Ovary (tissue), 9 donors: Measurements from ENCODE around the gene GRN. TPM values are rescaled to one million over a fixed set of nuclear protein-coding genes. Genes with fewer than 3 reads are reported as not detected.

Experiments
- DNase-seq, 5 donors: peaks; one replicate each; pipeline ENCODE4 v3.0.0-alpha.2; 2019 to 2020
- H3K27ac ChIP-seq, 2 donors: fragments of 200-600 bp; one replicate each; pipeline versions ENCODE4 v1.5.1 to v1.8.0; 2019 to 2022
- H3K27me3 ChIP-seq: fragments of 200-600 bp; one replicate; pipeline ENCODE4 v1.8.0; 2022
- H3K36me3 ChIP-seq: fragments of 200-600 bp; sonication (generic); one replicate; pipeline ENCODE4 v1.5.1; 2019
- H3K4me1 ChIP-seq: one replicate; pipeline ENCODE4 v1.8.1; 2013; ENCODE audit warnings: mild to moderate bottlenecking, moderate library complexity; ENCODE audit not compliant: insufficient read depth
- H3K4me3 ChIP-seq: fragments of 200-600 bp; sonication (generic); one replicate; pipeline ENCODE4 v1.5.1; 2017
- H3K9me3 ChIP-seq, 2 donors: fragments of 200-600 bp in 1 of 2; sonication (generic) in 1 of 2; one replicate each; pipeline versions ENCODE4 v1.5.1 to v1.8.1; 2013 to 2019; ENCODE audit warnings: mild to moderate bottlenecking in 1 of 2, moderate library complexity in 1 of 2
- EP300 ChIP-seq: sonication (generic); formaldehyde crosslinking; IDR thresholded peaks from one replicate; pipeline ENCODE4 v1.6.1; 2017; ENCODE audit warnings: antibody characterized with exemption
- POLR2A ChIP-seq: fragments of 450-650 bp; IDR thresholded peaks from one replicate; pipeline ENCODE4 v1.6.1; 2017; ENCODE audit warnings: antibody characterized with exemption, mild to moderate bottlenecking, moderate library complexity
- WGBS, 3 donors: extraction: QIAGEN DNeasy Blood & Tissue Kit in 1 of 3; methylation state at CpG; one replicate each; pipeline versions ENCODE4 v1.1.5 to v1.1.7; 2013 to 2017; 5-methylcytosine and 5-hydroxymethylcytosine counted together
- intact Hi-C, 4 donors: fragments of 100-400 bp; cut with DNase I; formaldehyde crosslinking; loops; one replicate each; pipeline versions ENCODE4 v1.11.0 to v1.15.1; 2022 to 2023
- polyA plus RNA-seq, 2 donors: library from polyadenylated mRNA; stranded (reverse); fragments of 200-250 nt in 1 of 2; fragments of 350-450 nt in 1 of 2; fragmentation: Illumina TruSeq in 1 of 2; extraction: RNeasy Lipid Tissue Mini Kit (QIAGEN cat#74804) in 1 of 2; gene quantifications; one replicate each; pipeline ENCODE4 v1.2.3, GENCODE V29; 2013 to 2014
- total RNA-seq, 7 donors: library from RNA; depleted of rRNA in 2 of 7; stranded (reverse); fragments of >200 nt in 2 of 7; fragmentation: NEBNext Ultra II Directional in 3 of 7; extraction: Animal tissue kit (Norgen Biotek cat#: 25700) in 3 of 7; gene quantifications; one replicate each; pipeline versions ENCODE4 v1.1.0 to v1.2.4, GENCODE V29; 2016 to 2023
- TF ChIP-seq, protein P1 (sequence below), 3 donors: fragments of 450-650 bp in 2 of 3; fragments of 200-600 bp in 1 of 3; IDR thresholded peaks; one replicate each; pipeline versions ENCODE4 v1.5.1 to v1.8.0; 2016 to 2022; ENCODE audit warnings: antibody characterized with exemption in 3 of 3, mild to moderate bottlenecking in 1 of 3
- donor health status: DM: no; HTN: no; CAD: no; lungs with moderate emphysema.
- donor health status: DM: no; HTN: no; CAD: no.
- donor health status: Bipolar disorder and iron deficiency.
- donor health status: DM: yes; HTN: yes; CAD: no.
- donor health status: DM: no; HTN: no; CAD: no.
- donor health status: DM: yes; HTN: yes; CAD: no.

Gene GRN
- total and polyA plus RNA-seq, 9 donors: 70.6 to 173 (median 88.2) TPM

DNA sequence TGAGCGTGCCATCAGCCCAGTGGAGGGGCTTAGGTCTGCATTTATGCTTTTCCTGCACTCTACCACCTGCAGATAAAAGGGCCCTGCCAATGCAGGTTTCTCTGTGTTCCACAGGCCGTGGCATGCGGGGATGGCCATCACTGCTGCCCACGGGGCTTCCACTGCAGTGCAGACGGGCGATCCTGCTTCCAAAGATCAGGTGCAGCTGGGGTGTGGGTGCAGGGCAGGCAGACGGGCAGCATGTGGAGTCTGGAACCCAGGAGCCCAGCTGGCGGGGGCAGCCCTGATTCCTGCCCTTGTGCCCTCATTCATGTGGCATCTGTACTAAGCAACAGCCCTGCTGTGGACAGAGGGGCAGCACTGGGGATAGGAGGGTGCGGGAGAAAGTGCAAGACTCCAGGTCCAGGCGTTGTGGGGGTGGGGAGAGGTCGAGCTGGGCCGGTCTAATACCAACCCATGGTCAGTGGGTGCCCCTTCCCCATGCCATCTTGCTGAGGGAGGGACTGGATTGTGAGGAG, 4.5 kb downstream of the GRN start:
- DNase-seq: no peak
- 87 to 90% (median 89%) methylated on average over 12 of the region's 12 CpGs for WGBS, 3 donors
- intact Hi-C loops: loop anchor here in 1 of 4 donors (10.0 kb wide), 1 partner anchor 145 kb away; no protein-coding TSS in a partner anchor
- no peak for TF ChIP-seq POLR2A
- TF ChIP-seq EP300: no peak
- TF ChIP-seq, protein P1, sequence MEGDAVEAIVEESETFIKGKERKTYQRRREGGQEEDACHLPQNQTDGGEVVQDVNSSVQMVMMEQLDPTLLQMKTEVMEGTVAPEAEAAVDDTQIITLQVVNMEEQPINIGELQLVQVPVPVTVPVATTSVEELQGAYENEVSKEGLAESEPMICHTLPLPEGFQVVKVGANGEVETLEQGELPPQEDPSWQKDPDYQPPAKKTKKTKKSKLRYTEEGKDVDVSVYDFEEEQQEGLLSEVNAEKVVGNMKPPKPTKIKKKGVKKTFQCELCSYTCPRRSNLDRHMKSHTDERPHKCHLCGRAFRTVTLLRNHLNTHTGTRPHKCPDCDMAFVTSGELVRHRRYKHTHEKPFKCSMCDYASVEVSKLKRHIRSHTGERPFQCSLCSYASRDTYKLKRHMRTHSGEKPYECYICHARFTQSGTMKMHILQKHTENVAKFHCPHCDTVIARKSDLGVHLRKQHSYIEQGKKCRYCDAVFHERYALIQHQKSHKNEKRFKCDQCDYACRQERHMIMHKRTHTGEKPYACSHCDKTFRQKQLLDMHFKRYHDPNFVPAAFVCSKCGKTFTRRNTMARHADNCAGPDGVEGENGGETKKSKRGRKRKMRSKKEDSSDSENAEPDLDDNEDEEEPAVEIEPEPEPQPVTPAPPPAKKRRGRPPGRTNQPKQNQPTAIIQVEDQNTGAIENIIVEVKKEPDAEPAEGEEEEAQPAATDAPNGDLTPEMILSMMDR (IDR thresholded peaks at IDR 0.05): no peak
- Histone ChIP-seq H3K27me3 (no peaks in the 10 kb centered on the region), H3K9me3 (no peaks in the 10 kb centered on the region), H3K4me1 (peaks cover 5% of the 10 kb centered on the region), H3K36me3 (no peaks in the 10 kb centered on the region), H3K4me3 (no peak overlapping the region), H3K27ac (no peak overlapping the region)

DNA sequence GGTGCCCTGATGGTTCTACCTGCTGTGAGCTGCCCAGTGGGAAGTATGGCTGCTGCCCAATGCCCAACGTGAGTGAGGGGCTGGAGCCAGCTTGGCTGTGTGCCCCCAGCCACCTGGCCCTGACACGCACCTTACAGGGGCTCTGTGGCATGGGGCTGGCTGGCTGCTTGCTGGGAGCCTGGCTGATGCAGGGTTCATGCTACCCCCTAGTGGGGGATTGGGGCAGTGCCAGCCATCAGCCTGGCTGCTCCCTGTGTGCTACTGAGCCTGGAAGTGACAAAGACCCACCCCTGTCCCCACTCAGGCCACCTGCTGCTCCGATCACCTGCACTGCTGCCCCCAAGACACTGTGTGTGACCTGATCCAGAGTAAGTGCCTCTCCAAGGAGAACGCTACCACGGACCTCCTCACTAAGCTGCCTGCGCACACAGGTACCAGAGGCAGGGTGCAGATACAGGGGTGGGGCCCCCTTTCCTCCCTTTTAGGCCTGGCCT, 5.7 kb downstream of the GRN start:
- TF ChIP-seq EP300: no peak
- TF ChIP-seq, protein P1 (IDR thresholded peaks at IDR 0.05): peak; percentile 28 to 56 (median 38)
- DNase-seq: peak; percentile 46 to 74 (median 66)
- H3K4me3 ChIP-seq: no peak overlapping the region
- intact Hi-C loops: loop anchor here in 1 of 4 donors (10.0 kb wide), 1 partner anchor 146 kb away; no protein-coding TSS in a partner anchor
- H3K27me3 ChIP-seq: no peaks in the 10 kb centered on the region
- no peaks in the 10 kb centered on the region for H3K9me3 ChIP-seq
- H3K4me1 ChIP-seq: peaks cover 4% of the 10 kb centered on the region
- no peaks in the 10 kb centered on the region for H3K36me3 ChIP-seq
- WGBS, 3 donors: 65 to 66% (median 65%) methylated on average over 6 of the region's 6 CpGs
- no peak overlapping the region for H3K27ac ChIP-seq

DNA sequence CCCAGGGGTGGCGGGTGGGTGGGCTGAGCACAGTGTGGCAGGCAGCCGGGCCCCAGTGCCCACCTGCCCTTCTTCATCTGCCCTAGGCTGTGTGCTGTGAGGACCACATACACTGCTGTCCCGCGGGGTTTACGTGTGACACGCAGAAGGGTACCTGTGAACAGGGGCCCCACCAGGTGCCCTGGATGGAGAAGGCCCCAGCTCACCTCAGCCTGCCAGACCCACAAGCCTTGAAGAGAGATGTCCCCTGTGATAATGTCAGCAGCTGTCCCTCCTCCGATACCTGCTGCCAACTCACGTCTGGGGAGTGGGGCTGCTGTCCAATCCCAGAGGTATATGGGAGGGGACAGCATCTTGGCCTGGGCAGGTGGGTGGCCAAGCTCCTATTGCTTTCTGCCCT, 6.4 kb downstream of the GRN start:
- WGBS, 3 donors: 82 to 90% (median 90%) methylated on average over 8 of the region's 8 CpGs
- DNase-seq: no peak
- Histone ChIP-seq H3K36me3 (no peaks in the 10 kb centered on the region), H3K4me1 (no peaks in the 10 kb centered on the region), H3K27ac (no peak overlapping the region), H3K4me3 (no peak overlapping the region), H3K27me3 (no peaks in the 10 kb centered on the region), H3K9me3 (no peaks in the 10 kb centered on the region)
- TF ChIP-seq, protein P1 (IDR thresholded peaks at IDR 0.05): no peak
- TF ChIP-seq EP300 (no peak), POLR2A (no peak)
- intact Hi-C loops: loop anchor here in 1 of 4 donors (10.0 kb wide), 1 partner anchor 147 kb away; no protein-coding TSS in a partner anchor

DNA sequence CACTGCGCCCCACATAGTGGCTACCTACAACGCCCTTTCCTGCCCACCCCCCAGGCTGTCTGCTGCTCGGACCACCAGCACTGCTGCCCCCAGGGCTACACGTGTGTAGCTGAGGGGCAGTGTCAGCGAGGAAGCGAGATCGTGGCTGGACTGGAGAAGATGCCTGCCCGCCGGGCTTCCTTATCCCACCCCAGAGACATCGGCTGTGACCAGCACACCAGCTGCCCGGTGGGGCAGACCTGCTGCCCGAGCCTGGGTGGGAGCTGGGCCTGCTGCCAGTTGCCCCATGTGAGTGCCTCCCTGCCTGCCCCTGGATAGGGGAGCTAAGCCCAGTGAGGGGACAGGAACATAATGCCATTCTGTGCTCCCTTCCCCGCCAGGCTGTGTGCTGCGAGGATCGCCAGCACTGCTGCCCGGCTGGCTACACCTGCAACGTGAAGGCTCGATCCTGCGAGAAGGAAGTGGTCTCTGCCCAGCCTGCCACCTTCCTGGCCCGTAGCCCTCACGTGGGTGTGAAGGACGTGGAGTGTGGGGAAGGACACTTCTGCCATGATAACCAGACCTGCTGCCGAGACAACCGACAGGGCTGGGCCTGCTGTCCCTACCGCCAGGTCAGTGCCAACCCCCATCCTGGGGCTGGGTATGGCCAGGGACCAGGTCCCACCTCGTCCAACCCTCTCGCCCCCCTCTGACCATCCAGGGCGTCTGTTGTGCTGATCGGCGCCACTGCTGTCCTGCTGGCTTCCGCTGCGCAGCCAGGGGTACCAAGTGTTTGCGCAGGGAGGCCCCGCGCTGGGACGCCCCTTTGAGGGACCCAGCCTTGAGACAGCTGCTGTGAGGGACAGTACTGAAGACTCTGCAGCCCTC, 7.1 kb downstream of the GRN start:
- intact Hi-C loops: loop anchor here in 1 of 4 donors (10.0 kb wide), 1 partner anchor 147 kb away; no protein-coding TSS in a partner anchor
- no peaks in the 10 kb centered on the region for H3K27me3 ChIP-seq
- no peaks in the 10 kb centered on the region for H3K9me3 ChIP-seq
- TF ChIP-seq, protein P1 (IDR thresholded peaks at IDR 0.05): no peak
- TF ChIP-seq EP300 (no peak), POLR2A (no peak)
- no peak for DNase-seq
- WGBS, 3 donors: 79 to 84% (median 83%) methylated on average over 32 to 36 of the region's 36 CpGs
- H3K36me3 ChIP-seq: no peaks in the 10 kb centered on the region
- no peak overlapping the region for H3K4me3 ChIP-seq
- H3K27ac ChIP-seq: no peak overlapping the region
- no peaks in the 10 kb centered on the region for H3K4me1 ChIP-seq
